ENCODE results near the gene CDC42EP4.
"Not testable (repeated sequence)": the region's sequence is repeated elsewhere in the genome, so short reads cannot be mapped to it uniquely, and the experiment has no call there.

The CDC42EP4 gene

DNA sequence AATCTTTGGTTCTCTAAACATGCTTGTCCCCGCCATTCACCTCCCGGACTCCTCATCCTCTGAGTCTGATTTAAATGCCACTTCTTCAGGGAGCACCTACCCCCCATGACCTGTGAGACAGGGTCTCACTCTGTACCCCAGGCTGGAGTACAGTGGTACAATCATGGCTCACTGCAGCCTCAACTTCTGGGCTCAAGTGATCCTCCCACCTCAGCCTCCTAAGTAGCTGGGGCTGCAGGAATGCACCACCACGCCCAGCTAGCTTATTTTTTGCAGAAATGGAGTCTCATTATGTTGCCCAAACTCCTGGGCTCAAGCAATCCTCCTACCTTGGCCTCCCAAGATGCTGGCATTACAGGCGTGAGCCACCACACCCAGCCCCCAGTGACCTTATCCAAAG lies 37.3 kb downstream of the CDC42EP4 start:
- no peak for DNase-seq

GRCh38 chr17:73272906-73273218 lies 38.9 kb downstream of the CDC42EP4 start:
- DNase-seq: no peak

- no peak for DNase-seq
Observed at GRCh38 chr17:73271072-73271471, 40.7 kb downstream of the CDC42EP4 start.

GRCh38 chr17:73269791-73270190 lies 42.0 kb downstream of the CDC42EP4 start:
- no peak for DNase-seq

- no peak for DNase-seq
Observed at GRCh38 chr17:73269329-73269615, 42.5 kb downstream of the CDC42EP4 start.

- DNase-seq: no peak
Observed at GRCh38 chr17:73268582-73269328, 43.0 kb downstream of the CDC42EP4 start.

- DNase-seq: no peak
Observed at GRCh38 chr17:73267648-73268537, 43.9 kb downstream of the CDC42EP4 start.

DNA sequence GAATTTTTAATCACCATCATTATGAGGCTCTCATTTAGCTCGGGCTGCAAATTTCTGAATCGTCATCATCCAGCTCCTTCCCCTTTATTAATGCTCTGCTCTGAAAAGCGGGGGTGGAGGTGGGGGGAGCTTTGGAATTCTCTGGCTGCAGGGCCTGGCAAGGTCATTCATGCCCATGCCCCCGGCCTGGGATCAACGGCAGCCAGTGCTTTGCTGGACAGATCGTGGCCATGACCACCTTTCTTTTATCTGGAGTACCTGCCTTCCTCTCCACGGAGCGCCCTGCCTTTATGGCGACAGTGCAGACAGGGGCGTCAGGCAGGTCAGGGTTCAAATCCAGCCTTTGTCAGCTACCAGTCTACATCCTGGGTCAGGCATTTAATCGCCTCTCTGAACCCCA lies 45.0 kb downstream of the CDC42EP4 start:
- DNase-seq: no peak

DNA sequence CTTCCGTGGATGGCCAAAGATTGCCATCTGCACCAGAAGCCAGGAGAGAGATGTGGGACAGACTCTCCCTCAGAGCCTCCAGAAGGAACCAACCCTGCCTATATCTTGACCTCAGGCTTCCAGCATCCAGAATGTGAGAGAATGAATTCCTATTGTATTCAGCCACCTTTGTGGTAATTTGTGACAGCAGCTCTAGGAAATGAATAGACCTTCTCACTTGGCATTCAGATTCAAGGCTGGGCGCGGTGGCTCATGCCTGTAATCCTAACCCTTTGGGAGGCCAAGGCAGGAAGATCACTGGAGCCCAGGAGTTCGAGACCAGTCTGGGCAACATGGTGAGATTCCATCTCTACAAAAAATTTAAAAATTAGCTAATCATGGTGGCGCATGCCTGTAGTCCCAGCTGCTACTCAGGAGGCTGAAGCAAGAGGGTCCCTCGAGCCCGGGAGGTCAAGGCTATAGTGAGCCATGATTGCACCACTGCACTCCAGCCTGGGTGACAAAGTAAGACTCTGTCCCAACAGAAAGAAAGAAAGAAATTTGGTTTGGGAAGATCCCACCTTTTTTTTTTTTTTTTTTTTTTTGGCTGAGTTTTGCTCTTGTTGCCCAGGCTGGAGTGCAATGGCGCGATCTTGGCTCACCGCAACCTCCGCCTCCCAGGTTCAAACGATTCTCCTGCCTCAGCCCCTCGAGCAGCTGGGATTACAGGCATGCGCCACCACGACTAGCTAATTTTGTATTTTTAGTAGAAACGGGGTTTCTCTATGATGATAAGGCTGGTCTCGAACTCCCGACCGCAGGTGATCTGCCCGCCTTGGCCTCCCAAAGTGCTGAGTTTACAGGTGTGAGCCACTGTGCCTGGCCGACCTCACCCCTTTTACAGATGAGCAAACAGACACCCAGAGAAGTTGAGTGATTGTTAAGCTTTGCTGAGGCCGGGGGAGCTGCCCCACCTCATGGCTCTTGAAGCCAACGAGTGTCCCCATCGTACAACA lies 45.9 kb downstream of the CDC42EP4 start:
- DNase-seq: no peak

DNA sequence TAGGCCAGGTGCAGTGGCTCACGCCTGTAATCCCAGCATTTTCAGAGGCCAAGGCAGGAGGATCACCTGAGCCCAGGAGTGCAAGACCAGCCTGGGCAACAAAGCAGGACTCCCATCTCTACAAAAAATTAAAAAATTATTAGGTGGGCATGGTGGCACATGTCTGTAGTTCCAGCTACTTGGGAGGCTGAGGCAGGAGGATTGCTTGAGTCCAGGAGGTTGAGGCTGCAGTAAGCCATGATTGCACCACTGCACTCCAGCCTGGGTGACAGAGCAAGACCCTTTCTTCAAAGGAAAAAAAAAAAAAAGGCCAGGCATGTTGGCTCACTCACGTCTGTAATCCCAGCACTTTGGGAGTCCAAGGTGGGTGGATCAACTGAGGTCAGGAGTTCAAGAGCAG lies 47.4 kb downstream of the CDC42EP4 start:
- DNase-seq: not testable (repeated sequence)

DNA sequence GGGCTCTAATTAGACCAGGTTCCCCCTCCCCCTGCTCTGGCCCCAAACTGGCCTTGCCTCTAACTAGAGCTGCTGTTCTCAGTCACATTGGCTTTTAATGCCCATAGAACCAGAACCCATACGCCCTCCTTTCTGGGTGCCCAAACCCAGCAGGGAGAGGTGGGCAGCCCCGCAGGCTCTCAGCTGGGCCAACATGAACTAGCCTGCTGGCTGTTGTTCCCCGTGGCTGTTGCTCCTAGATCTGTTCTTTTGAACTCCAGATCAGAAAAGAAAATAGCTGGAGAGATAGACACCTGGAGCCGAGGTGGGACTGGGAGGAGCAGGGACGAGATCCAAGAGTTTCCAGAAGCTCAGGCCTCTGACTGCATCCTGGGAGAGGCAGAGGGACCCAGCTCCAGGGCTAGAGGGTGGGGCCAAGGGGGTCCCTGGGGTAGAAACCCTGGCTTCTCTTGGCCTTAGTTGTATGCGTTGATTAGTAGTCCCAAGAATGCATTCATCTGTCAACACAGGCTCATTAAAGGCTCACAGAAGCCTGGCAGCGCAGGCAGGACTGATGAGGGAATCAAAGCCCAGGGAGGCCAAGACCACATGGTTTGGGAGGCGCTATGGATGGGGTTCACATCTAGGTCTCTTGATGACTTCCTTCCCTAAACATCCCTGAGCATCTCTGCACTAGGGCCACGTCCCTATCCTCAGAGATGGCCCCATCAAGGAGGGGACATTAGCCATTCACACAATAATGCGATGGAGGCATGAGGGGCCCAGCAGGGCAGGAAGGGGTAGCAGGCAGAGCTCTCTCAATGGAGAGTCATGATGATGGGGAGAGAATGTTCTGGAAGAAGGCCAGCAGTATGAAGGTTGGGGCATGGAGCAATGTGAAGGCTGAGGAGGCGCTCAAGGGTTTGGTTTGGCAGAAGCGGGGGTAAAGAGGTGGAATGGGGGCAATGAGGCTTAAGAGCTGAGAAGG lies 48.8 kb downstream of the CDC42EP4 start:
- no peak for DNase-seq

GRCh38 chr17:73261952-73262675 lies 49.7 kb downstream of the CDC42EP4 start:
- no peak for DNase-seq

- DNase-seq: no peak
Observed at GRCh38 chr17:73261617-73261951, 50.2 kb downstream of the CDC42EP4 start, which contains the start of gene CPSF4L. Gene CPSF4L, minus strand, starts transcription at chr17:73261880. Its CDS starts 62 bp downstream, at chr17:73261818.

- DNase-seq: no peak
Observed at GRCh38 chr17:73257516-73257915, 54.3 kb downstream of the CDC42EP4 start.

DNA sequence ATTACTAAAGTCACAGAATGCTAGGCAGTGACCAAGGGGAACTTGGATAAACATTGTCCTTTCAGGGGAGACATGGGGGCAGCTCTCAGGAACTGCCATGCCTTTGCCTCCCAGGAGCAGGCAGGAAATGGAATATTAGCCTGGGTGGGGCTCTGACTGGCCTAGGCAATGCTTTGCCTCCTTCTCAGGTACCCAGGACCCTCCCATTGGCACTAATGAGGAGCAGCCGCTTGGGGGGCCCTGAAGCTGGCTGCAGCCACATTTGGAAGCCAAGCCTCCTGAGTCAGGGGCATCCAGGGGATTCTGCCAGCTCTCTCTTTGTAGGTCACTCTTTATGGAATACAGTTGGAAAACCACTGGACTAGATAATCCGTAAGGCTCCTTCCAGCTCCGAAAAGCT lies 55.6 kb downstream of the CDC42EP4 start:
- DNase-seq: no peak

DNA sequence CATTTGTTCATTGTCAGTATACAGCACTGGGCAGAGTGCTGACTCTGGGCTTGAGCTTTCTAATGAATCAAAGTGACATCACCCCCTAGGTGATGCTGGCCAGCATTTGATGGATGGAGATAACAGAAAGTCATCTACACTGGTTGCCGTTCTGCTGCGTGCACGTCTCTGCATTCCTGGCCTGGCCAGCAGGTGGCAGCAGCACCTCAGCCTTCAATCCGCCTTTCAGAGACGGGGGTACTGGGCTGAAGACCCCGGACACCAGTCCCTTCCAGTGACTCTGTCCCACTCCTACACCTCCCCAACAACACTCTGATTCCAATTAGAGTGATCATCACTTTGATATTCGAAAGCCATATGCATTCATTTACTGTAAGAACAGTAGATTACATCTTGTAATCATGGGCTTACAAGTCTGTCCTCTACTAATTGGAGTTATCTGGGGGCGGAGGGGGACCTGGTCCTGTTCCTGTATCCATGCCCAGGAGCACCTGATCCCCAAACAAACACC lies 56.1 kb downstream of the CDC42EP4 start:
- DNase-seq: no peak

GRCh38 chr17:73251871-73252270 lies 59.9 kb downstream of the CDC42EP4 start:
- no peak for DNase-seq

DNA sequence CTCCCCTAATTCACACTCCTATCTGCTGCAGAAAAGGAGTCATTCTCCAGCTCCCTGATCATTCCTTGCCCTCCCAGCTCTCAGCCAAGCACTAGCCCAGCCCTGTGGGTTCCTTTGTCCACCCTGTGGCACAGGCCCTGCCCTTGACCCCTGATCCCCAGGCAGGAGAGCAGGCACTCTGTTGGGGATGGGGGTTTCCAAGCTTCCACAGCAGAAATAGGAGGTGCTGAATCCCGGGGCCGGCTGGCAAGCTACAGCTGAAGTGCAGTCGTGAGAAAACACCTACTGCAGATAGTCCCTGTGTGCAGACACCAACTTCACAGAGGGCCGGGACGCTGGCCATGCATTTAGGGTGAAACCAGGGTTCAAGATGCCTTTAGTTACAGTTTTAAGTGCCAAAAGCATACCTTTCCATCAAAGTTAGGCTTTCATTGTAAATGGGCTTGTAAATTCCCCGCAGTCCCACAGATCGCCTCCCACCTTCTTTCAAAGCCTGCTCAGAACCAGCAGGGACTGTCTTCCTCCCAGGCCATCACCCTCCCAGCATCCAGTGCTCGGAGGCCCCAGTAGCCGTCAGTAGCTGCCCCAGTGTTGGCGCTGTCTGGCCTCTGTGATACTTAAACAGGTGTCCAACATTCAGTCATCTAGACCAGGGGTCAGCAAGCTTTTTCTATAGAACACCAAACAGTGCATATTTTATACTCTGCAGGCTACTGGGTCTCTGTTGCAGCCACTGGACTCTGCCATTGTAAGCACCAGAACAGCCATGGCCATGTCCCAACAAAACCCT lies 60.8 kb downstream of the CDC42EP4 start:
- no peak for DNase-seq

DNA sequence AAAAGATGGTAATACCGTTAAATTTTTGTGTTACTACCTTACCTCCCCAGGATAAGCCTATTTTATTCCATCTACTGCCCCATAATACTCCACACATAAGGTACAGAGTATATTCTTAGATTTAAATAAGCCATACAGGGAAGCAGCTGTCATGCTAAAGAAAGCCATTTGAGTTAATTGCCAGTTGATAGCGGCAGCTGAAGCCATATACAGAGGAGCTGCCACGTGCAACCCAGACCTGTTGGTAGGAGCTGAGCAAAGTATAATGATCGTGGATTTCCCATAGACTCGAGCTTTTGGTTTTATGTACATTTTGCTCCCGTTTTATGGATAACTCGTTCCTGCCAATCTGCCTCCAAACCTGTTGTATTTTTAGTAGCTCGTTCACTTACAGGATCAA lies 62.1 kb downstream of the CDC42EP4 start:
- no peak for DNase-seq

DNA sequence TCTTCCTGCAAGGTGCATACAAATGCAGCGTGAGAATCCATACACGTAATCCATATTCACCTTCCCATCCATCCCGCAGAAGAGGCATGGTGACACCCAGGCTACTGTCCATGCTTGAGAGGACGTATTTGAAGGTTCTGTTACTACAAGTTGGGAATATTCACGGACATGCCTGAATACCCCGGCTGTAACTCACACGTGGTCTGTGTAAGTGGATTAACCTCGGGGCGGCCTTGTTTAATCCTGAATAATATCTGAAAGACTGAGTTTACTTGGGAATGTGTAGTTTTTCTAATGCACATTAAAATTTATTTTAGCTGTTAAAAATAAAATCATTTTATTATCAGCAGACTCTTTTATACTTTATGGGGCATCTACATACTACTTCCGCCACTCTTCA lies 63.3 kb downstream of the CDC42EP4 start:
- no peak for DNase-seq
